ENCODE data around the gene SMIM41.

GRCh38 chr12:52142431-52142830 lies 62.9 kb downstream of the SMIM41 start:
- no peak for TF ChIP-seq CTCF (IDR thresholded peaks at IDR 0.05; ENCODE audit: low read depth, low read length, poor library complexity, severe bottlenecking)
- no peak for TF ChIP-seq EZH2phosphoT487 (IDR thresholded peaks at IDR 0.05; ENCODE audit: borderline replicate concordance, low read length)

Data from DOHH2 (cell line).